ENCODE data around the gene KNDC1.

Gene KNDC1

DNA sequence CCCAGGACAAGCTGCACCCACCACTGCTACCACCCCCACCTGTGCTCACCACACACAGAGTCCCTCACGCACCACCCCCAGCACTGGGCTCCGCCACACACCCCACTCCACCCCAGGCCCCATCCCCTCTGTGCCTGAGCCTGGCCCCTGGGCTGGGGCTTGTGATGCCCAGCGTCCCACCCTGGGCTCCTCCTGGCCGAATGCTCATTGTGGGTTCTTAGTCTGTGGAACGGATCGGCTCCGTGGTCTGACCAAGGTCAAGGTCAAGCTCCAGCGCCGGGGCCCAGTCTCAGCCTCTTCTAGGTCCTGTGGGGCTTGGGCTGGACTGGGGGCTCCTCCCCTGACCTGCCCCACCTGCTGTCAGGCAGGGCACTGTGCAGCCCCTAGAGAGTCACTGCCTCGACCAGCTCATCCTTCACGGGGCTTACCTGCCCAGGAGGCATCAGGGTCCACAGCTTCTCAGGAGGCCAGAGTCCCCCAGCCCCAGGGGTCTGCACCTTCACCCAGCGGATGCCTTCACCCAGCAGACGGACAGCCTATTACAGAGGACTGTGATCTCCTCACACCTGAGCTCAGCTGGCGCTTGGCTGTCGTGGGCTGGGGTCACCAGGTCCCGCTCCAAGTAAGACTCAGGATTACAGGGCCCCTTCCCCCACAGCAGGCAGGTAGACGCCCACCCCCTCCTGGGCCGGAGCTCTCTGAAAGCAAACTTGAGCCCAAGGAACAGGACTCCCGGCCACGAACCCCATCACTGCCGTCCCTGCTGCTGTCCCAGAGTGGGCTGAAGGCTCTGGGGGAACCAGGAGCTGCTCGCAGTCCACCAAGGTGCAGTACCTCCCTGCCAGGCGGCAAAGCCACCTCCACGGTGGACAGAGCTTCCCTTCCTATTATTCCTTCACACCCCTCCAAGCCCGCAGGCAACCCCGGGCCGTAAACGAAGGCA, 54.7 kb downstream of the KNDC1 start:
- Histone ChIP-seq H3K27me3 (ENCODE audit: insufficient read depth, low read depth) (peaks cover 23% of the 10 kb centered on the region), H3K4me1 (ENCODE audit: low read depth, poor library complexity, severe bottlenecking) (no peaks in the 10 kb centered on the region), H3K4me3 (IDR thresholded peaks at IDR 0.05; ENCODE audit: insufficient read depth, low read depth, low read length) (no peak overlapping the region), H3K79me2 (ENCODE audit: insufficient read depth, low read depth) (no peaks in the 10 kb centered on the region), H3K4me2 (no peak overlapping the region), H3K36me3 (ENCODE audit: insufficient read depth) (no peaks in the 10 kb centered on the region), H4K20me1 (ENCODE audit: insufficient read depth) (no peaks in the 10 kb centered on the region), H3K27ac (no peak overlapping the region), H3K9ac (no peak overlapping the region), H2AFZ (ENCODE audit: low read depth) (no peak overlapping the region)
- TF ChIP-seq, protein P1, sequence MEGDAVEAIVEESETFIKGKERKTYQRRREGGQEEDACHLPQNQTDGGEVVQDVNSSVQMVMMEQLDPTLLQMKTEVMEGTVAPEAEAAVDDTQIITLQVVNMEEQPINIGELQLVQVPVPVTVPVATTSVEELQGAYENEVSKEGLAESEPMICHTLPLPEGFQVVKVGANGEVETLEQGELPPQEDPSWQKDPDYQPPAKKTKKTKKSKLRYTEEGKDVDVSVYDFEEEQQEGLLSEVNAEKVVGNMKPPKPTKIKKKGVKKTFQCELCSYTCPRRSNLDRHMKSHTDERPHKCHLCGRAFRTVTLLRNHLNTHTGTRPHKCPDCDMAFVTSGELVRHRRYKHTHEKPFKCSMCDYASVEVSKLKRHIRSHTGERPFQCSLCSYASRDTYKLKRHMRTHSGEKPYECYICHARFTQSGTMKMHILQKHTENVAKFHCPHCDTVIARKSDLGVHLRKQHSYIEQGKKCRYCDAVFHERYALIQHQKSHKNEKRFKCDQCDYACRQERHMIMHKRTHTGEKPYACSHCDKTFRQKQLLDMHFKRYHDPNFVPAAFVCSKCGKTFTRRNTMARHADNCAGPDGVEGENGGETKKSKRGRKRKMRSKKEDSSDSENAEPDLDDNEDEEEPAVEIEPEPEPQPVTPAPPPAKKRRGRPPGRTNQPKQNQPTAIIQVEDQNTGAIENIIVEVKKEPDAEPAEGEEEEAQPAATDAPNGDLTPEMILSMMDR (conservative IDR thresholded peaks at IDR 0.05; ENCODE audit: low read depth, low read length), result no peak

DNA sequence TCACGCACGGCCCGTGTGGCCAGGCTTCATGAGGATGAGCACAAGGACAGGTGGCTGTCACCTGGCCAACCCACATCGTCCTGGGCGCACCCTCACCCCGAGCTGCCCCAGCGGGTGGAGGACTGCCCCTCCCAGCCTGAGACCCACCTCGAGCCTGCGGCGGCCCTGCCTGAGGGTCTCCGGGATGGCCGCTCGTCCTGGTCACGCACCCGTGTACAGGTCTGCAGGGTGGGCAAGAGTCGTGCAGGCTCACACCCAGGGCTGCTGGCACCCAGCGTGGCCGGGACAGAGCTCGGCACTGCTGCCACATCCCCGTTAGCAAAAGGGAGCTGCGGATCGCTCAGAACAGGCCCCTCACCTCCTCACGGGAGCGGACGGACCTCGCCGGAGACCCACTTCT, 55.6 kb downstream of the KNDC1 start:
- Histone ChIP-seq H3K4me1 (ENCODE audit: low read depth, poor library complexity, severe bottlenecking) (no peaks in the 10 kb centered on the region), H3K27me3 (ENCODE audit: insufficient read depth, low read depth) (peaks cover 25% of the 10 kb centered on the region), H2AFZ (ENCODE audit: low read depth) (no peak overlapping the region), H3K27ac (no peak overlapping the region), H4K20me1 (ENCODE audit: insufficient read depth) (no peaks in the 10 kb centered on the region), H3K79me2 (ENCODE audit: insufficient read depth, low read depth) (no peaks in the 10 kb centered on the region), H3K4me3 (IDR thresholded peaks at IDR 0.05; ENCODE audit: insufficient read depth, low read depth, low read length) (no peak overlapping the region), H3K9ac (no peak overlapping the region), H3K36me3 (ENCODE audit: insufficient read depth) (no peaks in the 10 kb centered on the region), H3K4me2 (no peak overlapping the region)
- TF ChIP-seq, protein P1 (conservative IDR thresholded peaks at IDR 0.05; ENCODE audit: low read depth, low read length), result no peak

DNA sequence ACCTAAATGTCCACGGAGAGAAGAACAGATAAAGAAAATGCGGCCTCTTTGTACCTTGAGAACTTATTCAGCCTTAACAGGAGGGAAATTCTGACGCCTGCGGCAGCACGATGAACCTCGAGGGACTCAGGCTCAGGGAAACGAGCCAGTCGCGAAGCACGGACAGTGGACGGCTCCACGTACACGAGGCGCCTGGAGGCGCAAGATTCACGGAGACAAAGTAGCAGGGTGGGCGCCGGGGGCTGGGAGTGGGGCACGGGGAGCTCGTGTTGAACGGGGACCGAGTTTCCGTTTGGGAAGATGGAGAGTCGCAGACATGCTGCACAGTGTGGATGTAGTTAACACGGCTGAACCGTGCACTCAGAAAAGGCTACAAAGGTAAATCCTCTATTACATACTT, 56.8 kb downstream of the KNDC1 start:
- Histone ChIP-seq H3K4me2 (no peak overlapping the region), H3K27ac (no peak overlapping the region), H3K27me3 (ENCODE audit: insufficient read depth, low read depth) (peaks cover 25% of the 10 kb centered on the region), H3K9ac (no peak overlapping the region), H3K36me3 (ENCODE audit: insufficient read depth) (no peaks in the 10 kb centered on the region), H3K4me3 (IDR thresholded peaks at IDR 0.05; ENCODE audit: insufficient read depth, low read depth, low read length) (no peak overlapping the region), H3K4me1 (ENCODE audit: low read depth, poor library complexity, severe bottlenecking) (no peaks in the 10 kb centered on the region), H4K20me1 (ENCODE audit: insufficient read depth) (no peaks in the 10 kb centered on the region), H2AFZ (ENCODE audit: low read depth) (no peak overlapping the region), H3K79me2 (ENCODE audit: insufficient read depth, low read depth) (no peaks in the 10 kb centered on the region)
- TF ChIP-seq, protein P1 (conservative IDR thresholded peaks at IDR 0.05; ENCODE audit: low read depth, low read length), result no peak

DNA sequence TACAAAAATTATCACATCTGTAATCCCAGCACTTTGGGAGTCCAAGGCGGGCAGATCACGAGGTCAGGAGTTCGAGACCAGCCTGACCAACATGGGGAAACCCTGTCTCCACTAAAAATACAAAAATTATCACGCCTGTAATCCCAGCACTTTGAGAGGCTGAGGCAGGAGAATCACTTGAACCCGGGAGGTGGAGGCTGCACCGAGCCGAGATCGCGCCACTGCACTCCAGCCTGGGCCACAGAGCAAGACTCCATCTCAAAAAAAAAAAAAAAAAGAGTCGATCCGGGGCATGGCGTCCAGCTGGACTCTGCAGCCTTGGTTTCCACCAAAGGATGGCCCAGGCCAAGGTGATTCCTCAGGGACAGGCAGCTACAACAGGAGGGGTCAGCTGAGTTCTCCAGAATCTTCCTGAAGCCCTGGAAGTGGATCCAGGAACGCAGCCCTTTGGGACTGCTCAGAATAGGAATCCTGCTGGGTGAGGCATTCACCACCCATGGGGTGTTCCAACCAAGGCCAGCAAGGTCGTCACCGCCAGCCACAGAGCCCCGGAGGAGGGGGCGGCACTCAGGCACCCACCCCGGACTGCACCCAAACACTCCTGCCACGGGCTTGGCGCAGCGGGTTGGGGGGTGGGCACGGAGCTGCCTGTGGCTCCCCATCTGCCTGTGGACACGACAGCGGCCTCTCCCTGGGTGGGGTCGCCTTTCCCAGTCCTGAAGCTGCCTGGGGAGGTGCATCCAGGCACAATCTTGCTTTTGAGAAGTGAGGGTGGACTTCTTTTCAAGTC, 58.0 kb downstream of the KNDC1 start:
- H2AFZ ChIP-seq (ENCODE audit: low read depth), result no peak overlapping the region
- no peak overlapping the region for H3K27ac ChIP-seq
- no peak overlapping the region for H3K9ac ChIP-seq
- H3K4me3 ChIP-seq (IDR thresholded peaks at IDR 0.05; ENCODE audit: insufficient read depth, low read depth, low read length), result no peak overlapping the region
- no peaks in the 10 kb centered on the region for H4K20me1 ChIP-seq (ENCODE audit: insufficient read depth)
- H3K27me3 ChIP-seq (ENCODE audit: insufficient read depth, low read depth), result peaks cover 22% of the 10 kb centered on the region
- H3K79me2 ChIP-seq (ENCODE audit: insufficient read depth, low read depth), result no peaks in the 10 kb centered on the region
- no peaks in the 10 kb centered on the region for H3K4me1 ChIP-seq (ENCODE audit: low read depth, poor library complexity, severe bottlenecking)
- H3K36me3 ChIP-seq (ENCODE audit: insufficient read depth), result no peaks in the 10 kb centered on the region
- H3K4me2 ChIP-seq, result no peak overlapping the region
- TF ChIP-seq, protein P1 (conservative IDR thresholded peaks at IDR 0.05; ENCODE audit: low read depth, low read length), result no peak

All from KMS-11 (cell line).